NCI-H526 treated with DMSO at 0.1 percent for 48 hours (cell line): ENCODE results near the gene SDHA.
A peak's percentile ranks its signal among the peaks of the same experiment; 100 is the strongest.
"Not testable (repeated sequence)": the region's sequence is repeated elsewhere in the genome, so short reads cannot be mapped to it uniquely, and the experiment has no call there.

Experiments used
- DNase-seq: peaks from one replicate; lab custom pipeline; 2025; lab: John Stamatoyannopoulos, UW

The SDHA gene

GRCh38 chr5:186091-187041 lies 31.8 kb upstream of the SDHA start:
- DNase-seq = no peak

DNA sequence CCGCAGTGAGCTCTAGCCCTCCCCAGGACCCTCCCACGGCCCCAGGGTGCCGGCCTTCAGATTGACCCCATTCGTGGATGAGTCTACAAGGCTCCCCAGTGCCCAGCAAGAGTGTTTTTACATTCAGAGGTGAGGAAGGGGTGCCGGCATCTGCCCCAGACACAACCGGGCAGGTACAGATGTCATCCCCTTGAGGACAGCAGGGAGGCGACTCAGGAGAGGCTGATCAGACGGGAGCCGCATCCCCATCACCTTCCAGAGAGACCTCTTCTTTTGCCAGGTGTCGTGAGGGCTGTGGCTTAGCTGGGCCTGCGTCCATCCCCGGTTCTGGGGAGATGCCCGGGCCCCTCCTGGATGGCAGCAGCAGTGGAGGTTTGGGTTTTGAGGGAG lies 31.1 kb upstream of the SDHA start:
- DNase-seq = no peak

GRCh38 chr5:187617-188451 lies 30.3 kb upstream of the SDHA start:
- DNase-seq = no peak

GRCh38 chr5:188488-189481 lies 29.3 kb upstream of the SDHA start:
- DNase-seq = peak; percentile 71

DNA sequence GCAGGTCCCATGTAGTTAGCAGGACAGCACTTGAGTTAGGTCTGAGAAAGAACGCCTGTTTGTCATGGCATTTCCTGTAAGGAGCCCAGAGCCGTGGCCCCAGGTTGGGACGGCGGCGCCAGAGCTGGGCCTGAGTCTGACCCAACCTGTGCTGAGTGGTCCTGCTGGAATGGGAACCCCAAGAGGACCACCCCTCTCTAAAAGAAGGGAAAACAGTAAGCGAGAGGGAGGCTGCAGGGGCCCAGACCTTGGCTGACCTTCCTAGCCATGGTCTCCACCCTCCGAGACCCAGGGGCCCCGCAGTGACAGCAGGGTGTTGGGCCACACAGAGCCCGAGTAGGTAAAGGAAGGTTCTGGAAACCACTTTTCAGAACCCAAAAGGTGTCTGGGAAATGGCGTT lies 28.6 kb upstream of the SDHA start:
- DNase-seq = no peak

DNA sequence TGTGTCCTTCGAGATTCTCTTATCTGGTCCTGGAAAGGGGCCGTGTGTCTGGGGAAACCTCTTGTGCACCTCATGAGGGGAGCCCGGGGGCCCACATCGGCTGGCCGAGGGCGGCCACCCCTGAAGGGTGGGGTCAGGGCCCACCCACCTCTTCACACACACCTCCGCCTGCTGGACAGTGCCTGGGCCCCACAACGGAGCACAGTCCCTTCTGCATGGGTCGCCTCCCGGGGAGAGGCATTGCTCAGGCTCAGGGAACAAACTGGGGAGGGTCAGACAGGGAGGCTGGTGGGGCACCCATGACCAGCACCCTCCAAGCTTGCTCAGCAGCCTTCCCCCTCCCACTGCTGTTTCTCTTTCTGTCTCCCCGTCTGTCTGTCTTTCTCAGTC lies 28.1 kb upstream of the SDHA start:
- DNase-seq = no peak

GRCh38 chr5:190366-191035 lies 27.6 kb upstream of the SDHA start:
- peak; percentile 16 for DNase-seq

GRCh38 chr5:191036-191948 lies 26.8 kb upstream of the SDHA start, which contains the start of gene LRRC14B:
TSS of gene LRRC14B (plus strand) at chr5:191495. CDS start at chr5:191539, 44 bp downstream.
- DNase-seq = peak; percentile 60

DNA sequence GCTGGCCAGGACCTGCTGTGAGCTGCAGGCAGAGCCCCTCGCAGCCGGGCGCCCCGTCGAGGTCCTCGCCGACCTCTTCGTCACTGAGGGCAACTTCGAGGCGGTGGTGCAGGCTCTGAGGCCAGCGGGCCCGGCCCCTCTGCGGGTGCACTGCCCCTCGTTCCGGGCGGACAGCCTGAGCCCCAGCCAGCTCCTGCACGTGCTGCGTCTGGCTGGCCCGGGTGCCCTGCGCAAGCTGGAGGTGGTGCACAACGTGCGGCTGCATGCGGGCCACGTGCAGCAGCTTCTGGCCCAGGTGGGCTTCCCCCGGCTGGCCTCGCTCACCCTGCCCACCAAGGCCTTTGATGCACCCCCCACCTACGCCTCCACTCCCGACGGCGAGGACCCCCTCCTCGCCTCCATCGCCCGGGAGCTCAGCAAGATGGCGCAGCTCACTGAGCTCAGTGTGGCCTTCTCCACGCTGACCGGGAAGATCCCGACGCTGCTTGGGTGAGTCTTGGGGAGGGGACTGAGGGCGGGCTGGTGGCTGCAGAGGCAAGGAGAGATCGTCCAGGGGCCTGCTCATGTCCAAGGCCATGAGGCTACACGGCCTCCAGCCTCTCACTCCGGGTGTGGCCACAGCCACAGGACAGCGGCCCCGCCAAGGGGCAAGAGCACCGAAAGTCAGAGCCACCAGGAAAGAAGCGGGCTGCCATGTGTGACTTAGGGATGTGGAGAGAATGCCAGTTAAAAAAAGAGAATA lies 26.0 kb upstream of the SDHA start:
- DNase-seq = no peak

DNA sequence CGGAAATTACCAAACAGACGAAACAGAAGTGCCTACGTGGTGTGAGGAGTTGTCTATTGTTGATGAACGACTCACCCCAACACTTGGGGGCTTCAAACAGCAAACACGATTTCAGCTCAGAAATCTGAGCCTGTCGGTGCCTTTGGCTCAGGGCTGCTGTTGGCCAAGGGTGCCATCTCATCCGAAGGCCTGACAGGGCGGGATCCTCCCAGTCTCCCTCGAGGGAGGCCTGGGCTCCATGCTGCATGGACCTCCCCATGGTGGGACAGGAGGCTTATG lies 25.5 kb upstream of the SDHA start:
- no peak for DNase-seq

GRCh38 chr5:192970-193831 lies 24.9 kb upstream of the SDHA start:
- DNase-seq = no peak

DNA sequence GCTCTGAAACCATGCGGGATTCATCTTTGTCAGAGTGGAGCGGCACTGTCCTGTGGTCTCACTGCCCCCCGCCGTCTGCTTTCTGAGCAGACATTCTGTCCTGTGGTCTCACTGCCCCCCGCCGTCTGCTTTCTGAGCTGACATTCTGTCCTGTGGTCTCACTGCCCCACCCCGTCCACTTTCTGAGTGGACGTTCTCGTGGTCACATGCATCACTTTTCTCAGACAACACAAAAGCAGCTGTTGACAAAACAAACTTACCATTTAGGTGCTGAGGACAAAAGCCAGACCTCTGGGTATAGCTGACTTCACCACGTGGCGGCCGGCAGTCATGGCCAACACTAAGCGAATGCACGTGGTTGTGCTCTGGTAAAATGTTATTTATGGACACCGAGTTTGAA lies 24.0 kb upstream of the SDHA start:
- no peak for DNase-seq

DNA sequence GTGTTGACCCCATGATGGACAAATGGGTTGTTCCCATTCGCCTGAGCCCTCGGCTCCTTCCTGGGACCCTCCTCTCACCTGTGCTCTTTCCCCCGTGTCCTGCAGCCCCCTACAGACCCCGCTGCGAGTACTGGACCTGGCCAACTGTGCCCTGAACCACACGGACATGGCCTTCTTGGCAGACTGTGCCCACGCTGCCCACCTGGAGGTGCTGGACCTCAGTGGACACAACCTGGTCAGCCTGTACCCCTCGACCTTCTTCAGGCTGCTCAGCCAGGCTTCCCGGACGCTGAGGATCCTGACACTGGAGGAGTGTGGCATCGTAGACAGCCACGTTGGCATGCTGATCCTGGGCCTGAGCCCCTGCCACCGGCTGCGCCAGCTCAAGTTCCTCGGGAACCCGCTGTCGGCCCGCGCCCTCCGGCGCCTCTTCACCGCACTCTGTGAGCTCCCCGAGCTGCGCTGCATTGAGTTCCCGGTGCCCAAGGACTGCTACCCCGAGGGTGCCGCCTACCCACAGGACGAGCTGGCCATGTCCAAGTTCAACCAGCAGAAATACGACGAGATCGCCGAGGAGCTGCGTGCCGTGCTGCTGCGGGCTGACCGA lies 23.4 kb upstream of the SDHA start:
- DNase-seq = no peak

GRCh38 chr5:195401-196160 lies 22.5 kb upstream of the SDHA start:
- DNase-seq = no peak

DNA sequence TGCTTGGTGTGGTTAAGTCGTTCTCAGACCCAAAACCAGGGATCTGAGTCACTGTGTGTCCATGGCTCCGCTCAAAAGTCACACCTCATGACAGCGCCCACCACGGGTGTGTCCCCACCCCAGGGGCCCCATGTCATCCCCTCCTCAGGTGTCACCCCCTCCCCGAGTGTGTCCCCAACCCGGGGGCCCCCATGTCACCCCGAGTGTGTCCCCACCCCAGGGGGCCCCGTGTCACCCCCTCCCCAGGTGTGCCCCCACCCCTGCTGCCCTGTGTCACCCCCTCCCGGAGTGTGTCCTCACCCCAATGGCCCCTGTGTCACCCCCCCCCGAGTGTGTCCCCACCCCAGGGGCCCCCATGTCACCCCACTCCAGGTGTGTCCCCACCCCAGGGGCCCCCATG lies 21.8 kb upstream of the SDHA start:
- no peak for DNase-seq

- DNase-seq = not testable (repeated sequence)
Measured at GRCh38 chr5:197031-197430, 21.1 kb upstream of the SDHA start.

DNA sequence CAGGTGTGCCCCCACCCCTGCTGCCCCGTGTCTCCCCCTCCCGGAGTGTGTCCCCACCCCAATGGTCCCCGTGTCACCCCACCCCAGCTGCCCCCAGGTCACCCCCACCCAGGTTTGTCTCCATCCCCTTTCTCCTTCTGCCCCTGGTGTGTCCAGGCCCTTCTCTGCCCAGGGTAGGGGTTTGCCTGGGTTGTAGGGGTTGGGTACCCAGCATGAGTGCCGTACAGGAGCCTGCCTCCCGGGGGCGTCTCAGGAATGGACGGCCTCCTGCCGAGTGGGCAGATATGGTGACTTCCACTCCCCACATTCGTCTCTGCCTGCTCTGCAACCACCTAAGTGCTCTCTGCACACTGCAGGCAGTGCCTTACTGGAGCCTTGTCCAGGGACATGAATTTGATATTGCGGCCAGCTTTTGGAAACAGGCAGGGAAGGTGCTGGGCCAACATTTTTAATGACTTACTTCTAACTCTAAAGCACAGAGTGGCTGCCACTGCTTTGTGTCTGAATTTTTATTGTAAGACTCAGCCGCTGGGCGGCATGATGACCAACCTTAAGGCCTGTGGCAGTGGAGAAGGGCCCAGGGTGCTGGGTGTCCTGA lies 20.1 kb upstream of the SDHA start:
- DNase-seq = no peak
